ENCODE results near the gene VPS26B.

GRCh38 chr11:134226806-134227325 is 2.4 kb downstream of the VPS26B start:
- no peak for TF ChIP-seq FOXM1 (IDR thresholded peaks at IDR 0.05; ENCODE audit: borderline replicate concordance, low read depth)
- TF ChIP-seq TAF1 (IDR thresholded peaks at IDR 0.05; ENCODE audit: low read depth): no peak
- no peak for TF ChIP-seq ZBTB7A (IDR thresholded peaks at IDR 0.05; ENCODE audit: low read depth)
- no peak for TF ChIP-seq MAX (IDR thresholded peaks at IDR 0.05)
- no peak for TF ChIP-seq REST (IDR thresholded peaks at IDR 0.05; ENCODE audit: low read depth)
- TF ChIP-seq NFIC (IDR thresholded peaks at IDR 0.05): no peak
- TF ChIP-seq EGR1 (IDR thresholded peaks at IDR 0.05): no peak
- no peak for TF ChIP-seq CREB1 (IDR thresholded peaks at IDR 0.05; ENCODE audit: low read depth)

All from Ishikawa (cell line).